ENCODE results near the gene UBE2C.

The UBE2C gene

DNA sequence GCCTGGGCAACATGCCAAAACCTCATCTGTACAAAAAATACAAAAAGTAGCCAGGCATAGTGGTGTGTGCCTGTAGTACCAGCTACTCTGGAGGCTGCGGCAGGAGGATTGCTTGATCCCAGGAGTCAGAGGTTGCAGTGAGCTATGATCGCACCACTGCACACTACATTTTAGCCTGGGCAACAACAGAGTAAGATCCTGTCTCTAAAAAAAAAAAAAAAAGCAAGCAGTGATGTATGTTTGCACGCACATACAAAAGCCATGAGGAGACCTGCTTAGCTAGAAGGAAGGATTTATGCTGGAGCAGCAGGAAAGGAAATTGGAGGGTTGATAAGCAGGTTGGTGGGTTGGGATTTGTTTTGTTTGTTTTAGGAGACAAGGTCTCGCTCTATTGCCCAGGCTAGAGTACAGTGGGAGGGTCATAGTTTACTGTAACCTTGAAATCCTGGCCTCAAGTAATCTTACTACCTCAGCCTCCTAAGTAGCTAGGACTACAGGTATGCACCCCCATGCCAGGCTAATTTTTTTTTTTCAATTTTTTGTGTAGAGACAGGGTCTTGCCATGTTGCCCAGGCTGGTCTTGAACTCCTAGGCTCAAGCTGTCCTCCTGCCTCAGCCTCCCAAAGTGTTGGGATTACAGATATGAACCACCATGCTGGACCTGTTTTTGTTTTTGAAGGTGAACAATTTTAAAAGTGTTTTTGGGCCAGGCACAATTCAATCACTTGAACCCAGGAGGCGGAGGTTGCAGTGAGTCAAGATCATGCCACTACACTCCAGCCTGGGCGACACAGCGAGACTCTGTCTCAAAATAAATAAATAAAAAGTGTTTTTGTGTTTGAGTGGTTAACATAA, 49.0 kb downstream of the UBE2C start:
- DNase-seq: no peak

DNA sequence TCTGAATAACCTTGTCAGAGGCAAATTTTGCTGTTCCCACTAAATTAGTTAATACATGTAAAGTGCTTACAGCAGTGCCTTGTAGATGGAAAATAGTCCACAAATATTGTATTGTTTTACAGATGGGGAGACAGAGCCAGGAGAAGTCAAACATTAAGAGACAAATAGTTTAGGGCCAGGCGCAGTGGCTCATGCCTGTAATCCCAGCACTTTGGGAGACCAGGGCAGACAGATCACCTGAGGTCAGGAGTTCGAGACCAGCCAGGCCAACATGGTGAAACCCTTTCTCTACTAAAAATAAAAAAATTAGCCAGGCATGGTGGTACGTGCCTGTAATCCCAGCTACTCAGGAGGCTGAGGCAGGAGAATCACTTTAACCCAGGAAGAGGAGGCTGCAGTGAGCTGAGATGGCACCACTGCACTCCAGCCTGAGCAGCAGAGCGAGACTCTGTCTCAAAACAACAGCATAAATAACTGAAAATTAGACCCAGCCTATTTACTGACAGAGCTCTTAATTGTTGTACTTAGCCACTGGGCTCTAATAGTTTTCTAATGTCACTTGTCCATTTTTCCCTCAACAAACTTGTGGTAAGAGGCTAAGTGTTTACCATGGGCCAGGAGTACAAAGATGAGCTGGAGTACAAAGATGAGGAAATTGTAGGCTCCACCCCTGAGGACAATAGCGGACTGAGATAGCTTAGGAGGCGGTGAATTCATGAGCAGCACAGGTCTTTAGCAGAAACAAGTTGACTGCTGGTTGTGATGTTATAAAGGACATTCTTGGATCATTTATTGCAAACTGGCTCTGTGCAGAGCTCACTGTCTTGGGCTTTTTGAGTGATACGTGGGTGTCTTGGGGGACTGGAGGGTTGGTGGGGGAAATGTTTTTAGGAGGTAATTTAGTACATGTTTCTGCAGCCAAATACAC, 51.4 kb downstream of the UBE2C start:
- DNase-seq: no peak

DNA sequence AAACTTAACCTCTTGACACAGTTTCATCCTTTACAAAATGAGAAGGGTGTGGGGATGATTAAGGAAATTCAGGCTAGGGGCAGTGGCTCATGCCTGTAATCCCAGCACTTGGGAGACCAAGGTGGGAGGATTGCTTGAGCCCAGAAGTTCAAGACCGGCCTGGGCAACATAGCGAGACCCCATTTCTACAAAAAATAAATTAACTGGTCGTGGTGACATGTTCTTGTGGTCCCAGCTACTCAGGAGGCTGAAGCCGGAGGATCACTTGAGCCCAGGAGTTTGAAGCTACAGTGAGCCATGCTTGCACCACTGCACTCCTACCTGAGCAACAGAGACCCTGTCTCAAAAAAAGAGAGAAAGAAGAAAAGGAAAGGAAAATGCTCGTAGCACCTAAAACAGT, 54.0 kb downstream of the UBE2C start:
- no peak for DNase-seq

All from NCI-H1417 (cell line).